ENCODE data around the gene POU4F3.

DNA sequence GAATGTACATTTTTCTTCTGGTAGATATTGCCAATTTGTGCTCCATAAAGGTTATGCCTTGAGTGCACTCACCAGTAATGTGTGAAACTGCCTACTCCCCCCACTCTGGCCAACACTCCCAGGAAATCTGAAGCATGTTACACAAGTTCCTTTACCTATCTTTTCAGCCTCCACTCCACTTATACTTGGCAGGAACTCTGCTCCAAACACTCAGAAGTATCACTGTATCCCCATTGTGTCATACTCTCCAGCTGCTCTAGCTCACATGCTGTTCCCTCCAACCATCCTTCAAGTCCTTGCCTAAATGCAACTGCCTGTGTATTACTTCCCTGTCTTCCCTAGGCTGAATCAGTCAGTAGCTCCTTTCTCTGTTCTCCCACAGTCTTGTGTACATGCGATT lies 28.3 kb downstream of the POU4F3 start:
- TF ChIP-seq, protein P1, sequence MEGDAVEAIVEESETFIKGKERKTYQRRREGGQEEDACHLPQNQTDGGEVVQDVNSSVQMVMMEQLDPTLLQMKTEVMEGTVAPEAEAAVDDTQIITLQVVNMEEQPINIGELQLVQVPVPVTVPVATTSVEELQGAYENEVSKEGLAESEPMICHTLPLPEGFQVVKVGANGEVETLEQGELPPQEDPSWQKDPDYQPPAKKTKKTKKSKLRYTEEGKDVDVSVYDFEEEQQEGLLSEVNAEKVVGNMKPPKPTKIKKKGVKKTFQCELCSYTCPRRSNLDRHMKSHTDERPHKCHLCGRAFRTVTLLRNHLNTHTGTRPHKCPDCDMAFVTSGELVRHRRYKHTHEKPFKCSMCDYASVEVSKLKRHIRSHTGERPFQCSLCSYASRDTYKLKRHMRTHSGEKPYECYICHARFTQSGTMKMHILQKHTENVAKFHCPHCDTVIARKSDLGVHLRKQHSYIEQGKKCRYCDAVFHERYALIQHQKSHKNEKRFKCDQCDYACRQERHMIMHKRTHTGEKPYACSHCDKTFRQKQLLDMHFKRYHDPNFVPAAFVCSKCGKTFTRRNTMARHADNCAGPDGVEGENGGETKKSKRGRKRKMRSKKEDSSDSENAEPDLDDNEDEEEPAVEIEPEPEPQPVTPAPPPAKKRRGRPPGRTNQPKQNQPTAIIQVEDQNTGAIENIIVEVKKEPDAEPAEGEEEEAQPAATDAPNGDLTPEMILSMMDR (IDR thresholded peaks at IDR 0.05) = no peak
- TF ChIP-seq POLR2A (IDR thresholded peaks at IDR 0.05) = no peak

Data from Peyer's patch (tissue), 4 donors.